ENCODE data around the gene RNF150.

RNF150 gene

GRCh38 chr4:141021397-141022110 is 111.7 kb downstream of the RNF150 start:
- DNase-seq, result no peak

GRCh38 chr4:141020801-141021261 is 112.4 kb downstream of the RNF150 start:
- DNase-seq, result no peak

GRCh38 chr4:141019768-141020167 is 113.5 kb downstream of the RNF150 start:
- DNase-seq, result no peak

GRCh38 chr4:141016117-141016798 is 117.0 kb downstream of the RNF150 start:
- no peak for DNase-seq

GRCh38 chr4:141013899-141014298 is 119.4 kb downstream of the RNF150 start:
- DNase-seq, result no peak

- no peak for DNase-seq
These were observed 121.4 kb downstream of the RNF150 start for GRCh38 chr4:141011901-141012315.

GRCh38 chr4:141009931-141010330 is 123.3 kb downstream of the RNF150 start:
- DNase-seq, result no peak

GRCh38 chr4:141009129-141009528 is 124.1 kb downstream of the RNF150 start:
- no peak for DNase-seq

- DNase-seq, result no peak
These were observed 126.9 kb downstream of the RNF150 start for GRCh38 chr4:141006242-141006802.

- no peak for DNase-seq
These were observed 128.4 kb downstream of the RNF150 start for GRCh38 chr4:141004823-141005222.

- DNase-seq, result no peak
These were observed 130.1 kb downstream of the RNF150 start for GRCh38 chr4:141003193-141003592.

GRCh38 chr4:141002323-141002805 is 130.9 kb downstream of the RNF150 start:
- no peak for DNase-seq

- DNase-seq, result no peak
These were observed 136.5 kb downstream of the RNF150 start for GRCh38 chr4:140996766-140997165.

GRCh38 chr4:140995058-140995457 is 138.2 kb downstream of the RNF150 start:
- no peak for DNase-seq

GRCh38 chr4:140994015-140994414 is 139.3 kb downstream of the RNF150 start:
- DNase-seq, result no peak

- no peak for DNase-seq
These were observed 139.9 kb downstream of the RNF150 start for GRCh38 chr4:140993370-140993769.

- no peak for DNase-seq
These were observed 143.3 kb downstream of the RNF150 start for GRCh38 chr4:140989944-140990343.

GRCh38 chr4:140986045-140986444 is 147.2 kb downstream of the RNF150 start:
- no peak for DNase-seq

GRCh38 chr4:140982613-140983340 is 150.5 kb downstream of the RNF150 start:
- DNase-seq, result no peak

GRCh38 chr4:140980426-140981200 is 152.7 kb downstream of the RNF150 start:
- no peak for DNase-seq

GRCh38 chr4:140976768-140977167 is 156.5 kb downstream of the RNF150 start:
- no peak for DNase-seq

- DNase-seq, result no peak
These were observed 162.0 kb downstream of the RNF150 start for GRCh38 chr4:140971077-140971792.

Measured in activated gamma-delta T cell (primary cell).